Endothelial cell of umbilical vein (primary cell): Measurements from ENCODE around the gene SLC23A2. TPM values are rescaled to one million over a fixed set of nuclear protein-coding genes. Genes with fewer than 3 reads are reported as not detected.

Source experiments
- BruUV-seq: library from RNA; stranded (reverse); fragments of 400-500 nt; replicated peaks from 2 replicates; lab custom pipeline; 2021; lab: Mats Ljungman, UMichigan
- CTCF ChIA-PET: fragments of 300-600, 350-600 bp; sonication (Branson Sonifier 250); formaldehyde crosslinking; loops from one replicate; lab custom pipeline; 2021; ENCODE audit warnings: antibody characterized with exemption, inconsistent platforms; lab: Charles Lee
- POLR2A ChIA-PET: fragments of 300-600, 350-600 bp; sonication (Branson Sonifier 250); formaldehyde crosslinking; loops from one replicate; lab custom pipeline; 2021; ENCODE audit warnings: antibody characterized with exemption, inconsistent platforms; lab: Charles Lee
- DNase-seq: peaks from one replicate; pipeline ENCODE4 v3.0.0-alpha.2; 2011; ENCODE audit warnings: low read depth, low spot score
- FAIRE-seq: peaks from 2 replicates; lab custom pipeline; 2011; peaks lifted over from hg19 to GRCh38; lab: Jason Lieb, UNC
- H2AFZ ChIP-seq: 2 replicates; pipeline ENCODE4 v1.6.0; 2012; ENCODE audit warnings: low read depth, low read length, control low read depth, inconsistent platforms
- H3K27ac ChIP-seq: 2 replicates; pipeline ENCODE4 v1.5.1; 2011; ENCODE audit warnings: low read depth, mild to moderate bottlenecking, control low read depth, low read length, moderate library complexity; ENCODE audit not compliant: insufficient read depth
- H3K27me3 ChIP-seq, 2 experiments: 2 replicates each; pipeline versions ENCODE4 v1.6.0 to v1.6.1; 2011; ENCODE audit warnings: low read length in 2 of 2, mixed read lengths in 1 of 2; ENCODE audit not compliant: control insufficient read depth in 2 of 2, insufficient read depth in 2 of 2
- H3K36me3 ChIP-seq, 2 experiments: 2 replicates in 1 of 2; 3 replicates in 1 of 2; pipeline ENCODE4 v1.5.1; 2011; ENCODE audit warnings: low read length in 2 of 2, mild to moderate bottlenecking in 1 of 2, moderate library complexity in 1 of 2; ENCODE audit not compliant: control insufficient read depth in 2 of 2, insufficient read depth in 2 of 2; ENCODE audit errors: extremely low read depth in 1 of 2
- H3K4me1 ChIP-seq: 3 replicates; pipeline ENCODE4 v1.5.1; 2011; ENCODE audit warnings: mild to moderate bottlenecking, low read length; ENCODE audit not compliant: control insufficient read depth, insufficient read depth; ENCODE audit errors: extremely low read depth
- H3K4me2 ChIP-seq: 2 replicates; pipeline ENCODE4 v1.6.1; 2011; ENCODE audit warnings: low read length, control low read depth, mixed read lengths; ENCODE audit not compliant: insufficient read depth
- H3K4me3 ChIP-seq, 3 experiments: fragments of 200-600 bp in 1 of 3; sonication (generic), shearing (Covaris generic) in 1 of 3; replicated peaks in 1 of 3; 2 replicates each; pipeline ENCODE4 v1.5.1; 2011 to 2016; ENCODE audit warnings: control low read depth in 3 of 3, low read length in 3 of 3, mild to moderate bottlenecking in 2 of 3, inconsistent platforms in 1 of 3, low read depth in 1 of 3, moderate library complexity in 1 of 3; ENCODE audit not compliant: insufficient read depth in 1 of 3
- H3K79me2 ChIP-seq: 2 replicates; pipeline ENCODE4 v1.6.0; 2012; ENCODE audit warnings: low read length, inconsistent platforms; ENCODE audit not compliant: control insufficient read depth, insufficient read depth
- H3K9ac ChIP-seq: replicated peaks from 2 replicates; pipeline ENCODE3; 2011; ENCODE audit warnings: low read length, control low read depth; ENCODE audit not compliant: insufficient read depth; ENCODE audit errors: extremely low read depth
- H3K9me1 ChIP-seq: replicated peaks from 3 replicates; pipeline ENCODE4 v1.6.0; 2011; ENCODE audit warnings: mild to moderate bottlenecking, low read length; ENCODE audit not compliant: control insufficient read depth, insufficient read depth; ENCODE audit errors: extremely low read depth
- H3K9me3 ChIP-seq: replicated peaks from 2 replicates; pipeline ENCODE4 v1.5.1; 2012; ENCODE audit warnings: low read length, inconsistent platforms; ENCODE audit not compliant: control insufficient read depth, insufficient read depth
- H4K20me1 ChIP-seq: replicated peaks from 2 replicates; pipeline ENCODE3; 2011; ENCODE audit warnings: mild to moderate bottlenecking, low read length; ENCODE audit not compliant: control insufficient read depth, insufficient read depth; ENCODE audit errors: extremely low read depth
- EZH2 ChIP-seq: IDR thresholded peaks from 2 replicates; pipeline ENCODE4 v1.6.1; 2012; ENCODE audit warnings: borderline replicate concordance, low read depth, mild to moderate bottlenecking, moderate library complexity, low read length, inconsistent platforms; ENCODE audit not compliant: severe bottlenecking
- FOS ChIP-seq: IDR thresholded peaks from 2 replicates; pipeline ENCODE4 v1.6.1; 2011; ENCODE audit warnings: mild to moderate bottlenecking, low read length, moderate library complexity, borderline replicate concordance; ENCODE audit not compliant: insufficient read depth
- GATA2 ChIP-seq: IDR thresholded peaks from 2 replicates; pipeline ENCODE4 v1.7.0; 2011; ENCODE audit warnings: low read depth, mild to moderate bottlenecking, moderate library complexity, mixed read lengths, low read length; ENCODE audit not compliant: insufficient read length, insufficient read depth
- JUN ChIP-seq: IDR thresholded peaks from 2 replicates; pipeline ENCODE4 v1.6.1; 2011; ENCODE audit warnings: borderline replicate concordance, low read depth; ENCODE audit not compliant: insufficient read length, insufficient read depth
- MYC ChIP-seq: IDR thresholded peaks from one replicate; pipeline ENCODE4 v1.6.1; 2011; ENCODE audit warnings: mild to moderate bottlenecking, low read depth, low read length
- POLR2A ChIP-seq: IDR thresholded peaks from 2 replicates; pipeline ENCODE4 v1.6.1; 2012; ENCODE audit warnings: low read depth, mild to moderate bottlenecking, control low read depth, low read length
- POLR2AphosphoS5 ChIP-seq: IDR thresholded peaks from 2 replicates; pipeline ENCODE4 v1.6.1; 2012; ENCODE audit warnings: low read depth, mild to moderate bottlenecking, control low read depth, low read length, moderate library complexity; ENCODE audit not compliant: insufficient read depth
- dilution Hi-C: fragments of 300-500 bp; cut with MboI; formaldehyde crosslinking; loops from one replicate; pipeline ENCODE4 v1.15.0; 2019; ENCODE audit warnings: low sequenced_read_pairs; ENCODE audit not compliant: extremely low pct_ligation_motif_present
- intact Hi-C: fragments of 100-400 bp; cut with micrococcal nuclease; formaldehyde crosslinking; loops from one replicate; pipeline ENCODE4 v1.10.0; 2022
- polyA plus RNA-seq, 4 experiments: library from polyadenylated mRNA; depleted of rRNA in 3 of 4; stranded (reverse) in 3 of 4; unstranded in 1 of 4; fragments of >200 nt; gene quantifications; 2 replicates each; pipeline versions ENCODE4 v1.2.1 to v1.2.3, GENCODE V29; 2011 to 2012; ENCODE audit warnings: missing spikeins in 1 of 4
- total RNA-seq: library from RNA; stranded (reverse); gene quantifications from 2 replicates; pipeline ENCODE4 v1.2.3, GENCODE V29; 2021
- TF ChIP-seq, protein P1 (sequence below): IDR thresholded peaks from 2 replicates; pipeline ENCODE4 v1.6.1; 2011; ENCODE audit not compliant: insufficient read depth, insufficient read length
- TF ChIP-seq, protein P2 (sequence below), 2 donors: IDR thresholded peaks; 1 replicate in 1 of 2; 2 replicates in 1 of 2; pipeline ENCODE4 v1.5.1; 2011; ENCODE audit warnings: low read length in 2 of 2, mild to moderate bottlenecking in 2 of 2, moderate library complexity in 2 of 2, control low read depth in 1 of 2, inconsistent platforms in 1 of 2, low read depth in 1 of 2; ENCODE audit not compliant: insufficient read depth in 1 of 2; ENCODE audit errors: extremely low read depth in 1 of 2

Gene SLC23A2
- total and polyA plus RNA-seq, 2 donors (not counting 3 experiments of a cell fraction or from before 2014, with no cell fraction given), result 24.4 to 24.5 TPM

DNA sequence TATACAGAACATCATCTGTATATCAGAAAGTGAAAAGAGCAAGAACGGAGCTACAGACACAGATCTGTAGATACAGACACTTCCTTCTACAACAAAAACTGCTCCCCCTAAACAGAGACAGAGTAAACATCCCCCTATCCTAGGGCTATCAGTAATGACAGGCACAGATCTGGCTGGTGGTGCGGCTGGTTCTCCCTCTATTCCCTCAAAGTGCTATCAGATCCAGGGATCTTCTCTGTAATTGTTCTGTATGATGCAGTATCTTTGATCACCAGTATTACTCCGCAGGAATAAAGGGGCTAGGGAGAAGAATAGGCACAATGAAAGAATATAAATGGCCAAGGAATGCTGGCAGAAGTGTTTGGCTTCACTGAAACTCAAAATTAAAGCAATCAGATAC lies 80.7 kb downstream of the SLC23A2 start:
- Histone ChIP-seq H3K4me1 (peaks cover 5% of the 10 kb centered on the region), H3K4me3 (no peak overlapping the region), H3K9me3 (no peaks in the 10 kb centered on the region), H3K9ac (no peak overlapping the region), H2AFZ (no peak overlapping the region), H3K27ac (no peak overlapping the region), H4K20me1 (no peaks in the 10 kb centered on the region), H3K79me2 (no peaks in the 10 kb centered on the region), H3K27me3 (no peaks in the 10 kb centered on the region), H3K36me3 (no peaks in the 10 kb centered on the region), H3K4me2 (no peak overlapping the region), H3K9me1 (no peaks in the 10 kb centered on the region)
- TF ChIP-seq FOS (no peak), EZH2 (no peak), JUN (no peak), GATA2 (no peak), POLR2AphosphoS5 (no peak), POLR2A (no peak), MYC (no peak)
- TF ChIP-seq, protein P1, sequence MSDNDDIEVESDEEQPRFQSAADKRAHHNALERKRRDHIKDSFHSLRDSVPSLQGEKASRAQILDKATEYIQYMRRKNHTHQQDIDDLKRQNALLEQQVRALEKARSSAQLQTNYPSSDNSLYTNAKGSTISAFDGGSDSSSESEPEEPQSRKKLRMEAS, result no peak
- TF ChIP-seq, protein P2, sequence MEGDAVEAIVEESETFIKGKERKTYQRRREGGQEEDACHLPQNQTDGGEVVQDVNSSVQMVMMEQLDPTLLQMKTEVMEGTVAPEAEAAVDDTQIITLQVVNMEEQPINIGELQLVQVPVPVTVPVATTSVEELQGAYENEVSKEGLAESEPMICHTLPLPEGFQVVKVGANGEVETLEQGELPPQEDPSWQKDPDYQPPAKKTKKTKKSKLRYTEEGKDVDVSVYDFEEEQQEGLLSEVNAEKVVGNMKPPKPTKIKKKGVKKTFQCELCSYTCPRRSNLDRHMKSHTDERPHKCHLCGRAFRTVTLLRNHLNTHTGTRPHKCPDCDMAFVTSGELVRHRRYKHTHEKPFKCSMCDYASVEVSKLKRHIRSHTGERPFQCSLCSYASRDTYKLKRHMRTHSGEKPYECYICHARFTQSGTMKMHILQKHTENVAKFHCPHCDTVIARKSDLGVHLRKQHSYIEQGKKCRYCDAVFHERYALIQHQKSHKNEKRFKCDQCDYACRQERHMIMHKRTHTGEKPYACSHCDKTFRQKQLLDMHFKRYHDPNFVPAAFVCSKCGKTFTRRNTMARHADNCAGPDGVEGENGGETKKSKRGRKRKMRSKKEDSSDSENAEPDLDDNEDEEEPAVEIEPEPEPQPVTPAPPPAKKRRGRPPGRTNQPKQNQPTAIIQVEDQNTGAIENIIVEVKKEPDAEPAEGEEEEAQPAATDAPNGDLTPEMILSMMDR (IDR thresholded peaks at IDR 0.05; ENCODE audit: extremely low read depth in 1 of 2, insufficient read depth in 1 of 2, low read depth in 1 of 2, low read length in 2 of 2), result no peak
- POLR2A ChIA-PET, result no interaction called here
- intact Hi-C loops, result no loop called here
- no TSS peak for BruUV-seq
- DNase-seq (no peak), FAIRE-seq (no peak)
- CTCF ChIA-PET, result no interaction called here
- dilution Hi-C loops, result no loop called here
